ENCODE measurements around the gene SETD3.

Gene SETD3

GRCh38 chr14:99522934-99523703 is 42.5 kb upstream of the SETD3 start:
- no peak for FAIRE-seq

DNA sequence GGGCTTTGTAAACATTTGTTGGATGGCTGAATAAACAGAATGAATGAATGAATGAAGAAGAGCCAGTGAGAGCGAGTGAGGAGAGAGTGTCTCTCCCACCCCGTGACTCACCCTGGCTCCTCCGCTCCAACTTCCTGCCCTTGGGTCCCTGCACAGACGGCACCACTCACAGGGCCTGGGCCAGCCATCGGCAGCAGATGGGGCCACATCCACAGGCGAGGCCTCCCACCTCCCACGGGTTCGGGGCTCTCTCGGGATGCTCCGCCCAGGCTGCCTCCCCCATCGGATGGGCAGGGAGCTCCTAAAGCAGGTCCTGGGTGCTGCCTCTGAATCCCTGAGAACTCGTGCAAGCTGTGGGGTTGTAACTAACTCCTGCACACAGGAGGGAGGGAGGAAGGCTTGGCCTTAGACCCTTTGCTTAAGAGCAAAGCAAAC is 41.8 kb upstream of the SETD3 start:
- TF ChIP-seq POLR2AphosphoS5 (IDR thresholded peaks at IDR 0.05; ENCODE audit: low read depth, low read length) (no peak), SPI1 (IDR thresholded peaks at IDR 0.05; ENCODE audit: low read depth, low read length) (no peak), PAX5 (IDR thresholded peaks at IDR 0.05; ENCODE audit: insufficient read depth, low read length, severe bottlenecking) (no peak), POLR2A (IDR thresholded peaks at IDR 0.05; ENCODE audit: low read depth, low read length) (no peak), TAF1 (IDR thresholded peaks at IDR 0.05; ENCODE audit: low read depth, low read length) (no peak), POU2F2 (IDR thresholded peaks at IDR 0.05; ENCODE audit: low read depth, low read length) (no peak)
- FAIRE-seq (no peak), DNase-seq (ENCODE audit: insufficient read length, low spot score) (no peak)

More at GRCh38 chr14:99522934-99523703, 42.5 kb upstream of the SETD3 start:
- DNase-seq (ENCODE audit: insufficient read length, low spot score), result no peak
- TF ChIP-seq PAX5 (IDR thresholded peaks at IDR 0.05; ENCODE audit: insufficient read depth, low read length, severe bottlenecking) (no peak), TAF1 (IDR thresholded peaks at IDR 0.05; ENCODE audit: low read depth, low read length) (no peak), POLR2A (IDR thresholded peaks at IDR 0.05; ENCODE audit: low read depth, low read length) (no peak), SPI1 (IDR thresholded peaks at IDR 0.05; ENCODE audit: low read depth, low read length) (no peak), POLR2AphosphoS5 (IDR thresholded peaks at IDR 0.05; ENCODE audit: low read depth, low read length) (no peak), POU2F2 (IDR thresholded peaks at IDR 0.05; ENCODE audit: low read depth, low read length) (no peak)

- FAIRE-seq (no peak), DNase-seq (ENCODE audit: insufficient read length, low spot score) (no peak)
- TF ChIP-seq SPI1 (IDR thresholded peaks at IDR 0.05; ENCODE audit: low read depth, low read length) (no peak), PAX5 (IDR thresholded peaks at IDR 0.05; ENCODE audit: insufficient read depth, low read length, severe bottlenecking) (no peak), POLR2AphosphoS5 (IDR thresholded peaks at IDR 0.05; ENCODE audit: low read depth, low read length) (no peak), POLR2A (IDR thresholded peaks at IDR 0.05; ENCODE audit: low read depth, low read length) (no peak), TAF1 (IDR thresholded peaks at IDR 0.05; ENCODE audit: low read depth, low read length) (no peak), POU2F2 (IDR thresholded peaks at IDR 0.05; ENCODE audit: low read depth, low read length) (no peak)
Observed at GRCh38 chr14:99522025-99522401, 41.4 kb upstream of the SETD3 start.

DNA sequence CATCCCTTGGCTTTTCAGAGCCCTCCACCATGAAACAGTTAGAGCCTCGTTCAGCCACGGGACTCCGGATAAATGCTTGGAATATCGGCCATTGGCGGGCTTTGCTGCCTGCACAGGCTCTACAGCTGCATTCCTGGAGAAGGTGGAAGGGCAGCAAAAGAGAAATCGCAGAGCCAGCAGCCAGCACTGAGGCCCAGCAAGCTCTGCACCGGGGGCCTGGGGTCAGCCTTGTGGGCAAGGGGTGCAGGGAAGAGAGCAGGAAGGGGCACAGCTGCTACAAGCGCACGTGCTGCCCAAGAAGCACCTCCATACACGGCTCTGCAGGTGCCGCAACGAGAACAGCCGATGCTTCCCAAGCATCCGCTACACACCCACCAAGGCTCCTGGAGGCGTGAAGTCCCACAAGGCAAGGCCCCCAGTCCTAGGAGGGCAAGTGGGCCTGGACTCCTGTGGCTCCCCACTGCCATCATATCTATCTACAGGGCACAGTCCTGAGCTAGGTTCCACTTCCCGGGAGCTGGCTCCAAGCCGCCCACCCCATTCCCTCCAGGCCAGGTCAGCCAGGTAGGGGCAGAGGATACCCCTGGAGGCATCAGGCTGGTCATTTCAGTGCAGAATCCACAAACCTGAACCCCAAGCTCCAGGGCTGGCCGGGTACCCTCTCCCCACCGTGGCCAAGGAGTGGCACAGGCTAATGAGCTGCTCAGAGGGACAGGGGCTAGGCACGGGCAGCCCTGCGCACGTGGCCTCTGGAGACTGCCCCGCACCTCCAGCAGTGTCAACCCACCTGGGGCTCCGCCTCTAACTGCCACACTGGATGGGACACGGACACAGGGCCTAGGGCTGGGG is 40.7 kb upstream of the SETD3 start:
- no peak for FAIRE-seq
- no peak for DNase-seq (ENCODE audit: insufficient read length, low spot score)
- TF ChIP-seq PAX5 (IDR thresholded peaks at IDR 0.05; ENCODE audit: insufficient read depth, low read length, severe bottlenecking), result no peak
- no peak for TF ChIP-seq SPI1 (IDR thresholded peaks at IDR 0.05; ENCODE audit: low read depth, low read length)
- no peak for TF ChIP-seq POLR2A (IDR thresholded peaks at IDR 0.05; ENCODE audit: low read depth, low read length)
- no peak for TF ChIP-seq POLR2AphosphoS5 (IDR thresholded peaks at IDR 0.05; ENCODE audit: low read depth, low read length)
- TF ChIP-seq TAF1 (IDR thresholded peaks at IDR 0.05; ENCODE audit: low read depth, low read length), result no peak
- TF ChIP-seq POU2F2 (IDR thresholded peaks at IDR 0.05; ENCODE audit: low read depth, low read length), result no peak

- no peak for FAIRE-seq
- no peak for TF ChIP-seq POU2F2 (IDR thresholded peaks at IDR 0.05; ENCODE audit: low read depth, low read length)
- no peak for TF ChIP-seq POLR2A (IDR thresholded peaks at IDR 0.05; ENCODE audit: low read depth, low read length)
- no peak for TF ChIP-seq SPI1 (IDR thresholded peaks at IDR 0.05; ENCODE audit: low read depth, low read length)
- no peak for TF ChIP-seq PAX5 (IDR thresholded peaks at IDR 0.05; ENCODE audit: insufficient read depth, low read length, severe bottlenecking)
- TF ChIP-seq POLR2AphosphoS5 (IDR thresholded peaks at IDR 0.05; ENCODE audit: low read depth, low read length), result no peak
- no peak for TF ChIP-seq TAF1 (IDR thresholded peaks at IDR 0.05; ENCODE audit: low read depth, low read length)
- DNase-seq (ENCODE audit: insufficient read length, low spot score), result no peak
Observed at GRCh38 chr14:99520571-99521081, 40.0 kb upstream of the SETD3 start.

GRCh38 chr14:99519931-99520421 is 39.3 kb upstream of the SETD3 start:
- DNase-seq (ENCODE audit: insufficient read length, low spot score), result no peak

GRCh38 chr14:99519347-99519881 is 38.8 kb upstream of the SETD3 start:
- no peak for FAIRE-seq

More at GRCh38 chr14:99519931-99520421, 39.3 kb upstream of the SETD3 start:
- no peak for TF ChIP-seq TAF1 (IDR thresholded peaks at IDR 0.05; ENCODE audit: low read depth, low read length)
- TF ChIP-seq POLR2A (IDR thresholded peaks at IDR 0.05; ENCODE audit: low read depth, low read length), result no peak
- TF ChIP-seq SPI1 (IDR thresholded peaks at IDR 0.05; ENCODE audit: low read depth, low read length), result no peak
- no peak for TF ChIP-seq POLR2AphosphoS5 (IDR thresholded peaks at IDR 0.05; ENCODE audit: low read depth, low read length)
- no peak for TF ChIP-seq PAX5 (IDR thresholded peaks at IDR 0.05; ENCODE audit: insufficient read depth, low read length, severe bottlenecking)
- no peak for TF ChIP-seq POU2F2 (IDR thresholded peaks at IDR 0.05; ENCODE audit: low read depth, low read length)
- no peak for FAIRE-seq

DNA sequence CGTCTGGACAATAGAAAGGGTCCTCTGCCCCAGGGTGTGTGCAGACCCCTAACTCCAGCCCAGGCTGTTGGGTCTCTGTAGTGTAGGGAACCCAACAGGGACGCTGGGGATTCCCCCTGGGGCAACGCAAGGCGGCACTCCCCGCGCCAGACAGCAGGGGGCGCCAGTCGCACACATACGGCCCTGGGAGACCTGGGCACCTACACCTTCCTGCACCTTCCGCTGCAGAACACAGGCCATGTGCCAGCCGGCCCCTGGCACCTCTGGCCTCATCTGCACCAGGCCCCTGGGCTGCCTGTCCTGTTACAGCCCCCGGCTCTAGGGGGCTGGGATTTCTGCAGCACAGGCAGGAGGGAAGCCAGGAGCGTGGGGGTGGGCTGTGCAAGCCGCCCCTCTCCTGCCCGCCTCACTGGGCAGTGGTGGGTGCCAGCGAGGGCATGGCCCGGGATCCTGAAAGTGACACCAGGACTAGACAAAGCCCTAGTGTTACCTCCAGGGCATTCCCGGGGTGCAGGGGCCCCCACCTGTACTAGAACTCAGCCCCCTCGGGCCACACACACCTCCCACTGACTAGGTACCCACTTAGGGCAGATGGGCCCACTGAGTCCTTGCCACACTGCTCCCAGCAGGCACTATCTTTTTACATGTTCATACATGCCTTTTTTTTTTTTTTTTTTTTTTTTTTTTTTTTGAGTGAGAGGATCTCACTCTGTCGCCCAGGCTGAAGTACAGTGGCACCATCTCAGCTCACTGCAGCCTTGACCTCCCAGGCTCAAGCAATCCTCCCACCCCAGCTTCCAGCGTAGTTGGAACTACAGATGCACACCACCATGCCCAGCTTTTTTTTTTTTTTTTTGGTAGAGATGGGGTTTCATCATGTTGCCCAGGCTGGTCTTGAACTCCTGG is 38.0 kb upstream of the SETD3 start:
- FAIRE-seq (peak; percentile 93), DNase-seq (ENCODE audit: insufficient read length, low spot score) (peak; percentile 95)
- TF ChIP-seq POLR2AphosphoS5 (IDR thresholded peaks at IDR 0.05; ENCODE audit: low read depth, low read length), result no peak
- no peak for TF ChIP-seq SPI1 (IDR thresholded peaks at IDR 0.05; ENCODE audit: low read depth, low read length)
- no peak for TF ChIP-seq POLR2A (IDR thresholded peaks at IDR 0.05; ENCODE audit: low read depth, low read length)
- no peak for TF ChIP-seq TAF1 (IDR thresholded peaks at IDR 0.05; ENCODE audit: low read depth, low read length)
- no peak for TF ChIP-seq POU2F2 (IDR thresholded peaks at IDR 0.05; ENCODE audit: low read depth, low read length)
- no peak for TF ChIP-seq PAX5 (IDR thresholded peaks at IDR 0.05; ENCODE audit: insufficient read depth, low read length, severe bottlenecking)

More at GRCh38 chr14:99519347-99519881, 38.8 kb upstream of the SETD3 start:
- TF ChIP-seq POLR2AphosphoS5 (IDR thresholded peaks at IDR 0.05; ENCODE audit: low read depth, low read length) (no peak), POU2F2 (IDR thresholded peaks at IDR 0.05; ENCODE audit: low read depth, low read length) (no peak), TAF1 (IDR thresholded peaks at IDR 0.05; ENCODE audit: low read depth, low read length) (no peak), POLR2A (IDR thresholded peaks at IDR 0.05; ENCODE audit: low read depth, low read length) (no peak), PAX5 (IDR thresholded peaks at IDR 0.05; ENCODE audit: insufficient read depth, low read length, severe bottlenecking) (no peak), SPI1 (IDR thresholded peaks at IDR 0.05; ENCODE audit: low read depth, low read length) (no peak)
- DNase-seq (ENCODE audit: insufficient read length, low spot score), result no peak
